Left colon (tissue), 2 donors: ENCODE data around the gene SPINK4. TPM values are rescaled to one million over a fixed set of nuclear protein-coding genes. Genes with fewer than 3 reads are reported as not detected.

ENCODE experiments used
- ATAC-seq: fragments of 200-7000 bp; cut with Tn5 transposase; one replicate; pipeline ENCODE4 v1.9.1; 2020; ENCODE audit warnings: mild to moderate bottlenecking, moderate library complexity
- DNase-seq, 2 donors: peaks; one replicate each; pipeline ENCODE4 v3.0.0-alpha.2; 2020
- intact Hi-C, 2 donors: fragments of 100-400 bp; cut with DNase I in 1 of 2; cut with micrococcal nuclease in 1 of 2; formaldehyde crosslinking; loops; one replicate each; pipeline versions ENCODE4 v1.11.2 to v1.14.0; 2022; cut with DNase I, micrococcal nuclease
- total RNA-seq, 2 donors: library from RNA; stranded (reverse); fragmentation: NEBNext Ultra II Directional; extraction: Animal tissue kit (Norgen Biotek cat#: 25700); gene quantifications; one replicate each; pipeline ENCODE4 v1.2.1, GENCODE V29; 2021
- donor health status: DM: no; HTN: no; CAD: no.
- donor health status: DM: yes; HTN: yes; CAD: no.

SPINK4 gene
- total RNA-seq, 2 donors from 2014 or later, result 13.9 to 146 TPM

DNA sequence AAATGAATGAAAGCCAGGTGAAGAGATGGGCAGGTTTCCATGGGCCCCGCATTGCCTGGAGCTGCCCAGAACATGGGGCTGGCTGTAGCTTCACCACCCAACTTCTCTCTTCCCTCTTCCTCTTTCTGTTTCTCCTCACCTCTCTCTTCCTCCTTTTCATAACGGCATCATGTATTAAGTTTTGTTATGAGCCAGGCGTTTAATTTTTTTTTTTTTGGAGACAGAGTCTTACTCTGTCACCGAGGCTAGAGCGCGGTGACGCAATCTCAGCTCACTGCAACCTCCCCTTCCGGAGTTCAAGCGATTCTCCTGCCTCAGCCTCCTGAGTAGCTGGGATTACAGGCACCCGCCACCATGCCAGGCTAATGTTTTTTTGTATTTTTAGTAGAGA is 13.0 kb upstream of the SPINK4 start:
- intact Hi-C loops, result no loop called here
- ATAC-seq (no peak), DNase-seq (no peak)

DNA sequence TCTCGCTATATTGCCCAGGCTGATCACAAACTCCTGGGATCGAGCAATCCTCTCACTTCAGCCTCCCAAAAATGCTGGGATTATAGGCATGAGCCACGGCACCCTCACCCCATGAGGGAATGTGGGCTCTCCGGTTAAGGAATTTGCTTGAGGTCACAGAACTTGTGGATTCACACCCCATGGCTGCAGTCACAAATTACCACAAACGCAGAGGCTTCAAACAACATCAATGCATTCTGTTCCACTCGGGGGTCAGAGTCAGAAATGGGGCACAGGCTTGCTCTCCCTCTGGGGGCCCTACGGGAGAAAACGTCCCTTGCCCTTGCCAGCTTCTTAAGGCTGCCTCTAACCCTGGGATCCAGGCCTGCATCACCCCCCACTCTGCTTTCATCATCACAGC is 12.2 kb upstream of the SPINK4 start:
- DNase-seq (no peak), ATAC-seq (no peak)
- intact Hi-C loops, result no loop called here

DNA sequence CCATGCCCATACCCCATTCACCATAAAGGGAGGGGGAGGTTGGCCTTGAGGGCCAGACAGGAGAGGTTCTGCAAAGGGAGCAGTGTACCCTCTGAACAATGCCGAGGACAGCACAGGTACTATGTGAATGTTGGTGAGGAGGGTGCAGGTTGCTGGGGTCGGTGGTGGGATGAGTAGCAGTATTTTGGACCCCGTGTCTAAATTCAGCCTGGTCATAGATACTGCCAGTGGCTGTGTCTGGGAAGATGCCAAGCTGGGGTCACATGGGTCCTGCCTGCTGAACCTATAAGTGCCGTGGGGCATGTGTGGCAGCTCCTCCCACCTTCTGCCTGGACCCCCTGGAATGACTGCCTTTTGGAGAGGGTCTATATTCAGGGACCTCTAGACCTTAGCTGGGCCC is 11.4 kb upstream of the SPINK4 start:
- intact Hi-C loops, result no loop called here

DNA sequence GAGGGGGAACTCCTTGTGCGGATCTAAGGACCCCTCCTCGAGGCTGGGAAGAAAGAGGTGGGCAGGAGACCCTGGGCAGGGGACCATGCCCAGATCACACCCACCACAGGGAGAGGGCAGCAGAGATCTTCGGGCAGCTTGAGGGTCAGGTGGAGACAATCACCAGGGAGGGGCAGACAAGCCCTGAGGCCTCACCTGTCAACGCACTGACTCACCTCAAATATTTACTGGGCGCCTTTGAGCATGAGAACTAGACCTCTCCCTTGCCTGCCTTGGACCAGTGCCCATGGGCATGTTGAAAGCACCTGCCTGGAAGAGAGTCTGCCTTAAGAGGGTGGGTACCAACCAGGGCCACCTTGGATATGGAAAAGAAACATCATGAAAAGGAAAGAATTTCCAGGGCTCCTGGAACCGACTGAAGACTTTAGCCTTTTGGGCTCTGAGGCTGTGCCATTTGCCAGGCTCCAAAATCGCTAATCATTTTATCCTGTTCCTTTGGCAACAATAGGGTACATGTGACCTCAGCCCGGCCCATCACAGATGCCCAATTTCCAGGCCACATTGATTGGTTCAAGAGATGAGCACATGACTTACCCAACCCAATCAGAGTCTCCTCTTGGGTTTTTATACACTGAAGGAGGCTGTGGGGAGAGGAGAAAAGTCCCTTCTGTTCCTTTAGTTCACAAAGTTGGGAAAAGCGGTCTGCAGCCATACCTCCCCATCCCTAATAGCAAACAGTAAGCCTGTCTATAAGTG is 10.4 kb upstream of the SPINK4 start:
- intact Hi-C loops, result no loop called here
- ATAC-seq (peak; percentile 81), DNase-seq (peak; percentile 93 to 97)

More for the DNA sequence above, 11.4 kb upstream of the SPINK4 start:
- ATAC-seq (no peak), DNase-seq (no peak)

DNA sequence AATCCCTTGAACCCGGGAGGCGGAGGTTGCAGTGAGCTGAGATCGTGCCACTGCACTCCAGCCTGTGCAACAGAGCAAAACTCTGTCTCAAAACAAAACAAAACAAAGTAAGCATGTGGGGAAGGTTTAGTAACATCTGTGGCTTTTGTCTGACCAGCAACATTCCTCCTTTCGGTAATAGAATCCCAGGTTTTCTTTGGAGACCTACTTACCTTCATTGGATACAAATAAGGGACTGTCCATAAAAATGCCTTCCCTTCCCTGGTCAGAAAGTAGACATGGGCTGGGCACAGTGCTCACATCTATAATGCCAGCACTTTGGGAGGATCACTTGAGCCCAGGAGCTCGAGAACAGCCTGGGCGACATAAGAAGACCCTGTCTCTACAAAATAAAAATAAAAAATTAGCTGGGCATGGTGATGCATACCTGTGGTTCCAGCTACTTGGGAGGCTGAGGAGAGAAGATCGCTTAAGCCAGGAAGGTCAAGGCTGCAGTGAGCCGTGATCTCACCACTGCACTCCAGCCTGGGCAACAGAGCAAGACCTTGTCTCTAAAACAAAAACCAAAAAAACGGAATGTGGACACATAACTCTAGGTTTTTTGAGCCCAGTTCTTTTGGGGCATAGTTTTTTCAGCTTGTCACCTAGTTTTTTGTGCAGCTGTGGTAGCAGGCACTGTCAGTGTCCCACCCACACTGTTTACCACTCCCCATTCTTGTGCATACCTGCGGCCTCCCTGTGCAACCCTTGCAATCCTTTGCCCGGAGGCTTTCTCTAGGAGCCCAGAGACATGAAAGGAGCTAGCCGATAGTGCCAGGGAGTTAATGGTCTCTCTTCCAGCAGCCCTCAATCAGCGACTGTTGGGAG is 9.0 kb upstream of the SPINK4 start:
- ATAC-seq (no peak), DNase-seq (no peak)
- intact Hi-C loops, result no loop called here

DNA sequence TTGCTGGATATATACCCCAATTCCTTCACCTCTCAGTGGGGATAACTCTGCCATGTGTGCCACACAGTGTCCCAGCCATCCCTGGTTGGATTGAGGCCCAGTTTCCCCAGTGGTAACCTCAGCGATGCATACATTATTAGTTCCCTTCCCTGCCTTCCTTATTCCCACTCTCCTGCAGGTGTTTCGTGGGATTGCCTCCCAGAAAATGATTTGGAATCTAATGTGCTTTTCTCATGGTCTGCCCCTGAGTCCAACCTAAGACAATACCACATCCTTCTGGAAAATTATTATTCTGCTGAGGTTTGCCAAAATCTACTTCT is 8.4 kb upstream of the SPINK4 start:
- no peak for ATAC-seq
- no peak for DNase-seq
- intact Hi-C loops, result no loop called here

DNA sequence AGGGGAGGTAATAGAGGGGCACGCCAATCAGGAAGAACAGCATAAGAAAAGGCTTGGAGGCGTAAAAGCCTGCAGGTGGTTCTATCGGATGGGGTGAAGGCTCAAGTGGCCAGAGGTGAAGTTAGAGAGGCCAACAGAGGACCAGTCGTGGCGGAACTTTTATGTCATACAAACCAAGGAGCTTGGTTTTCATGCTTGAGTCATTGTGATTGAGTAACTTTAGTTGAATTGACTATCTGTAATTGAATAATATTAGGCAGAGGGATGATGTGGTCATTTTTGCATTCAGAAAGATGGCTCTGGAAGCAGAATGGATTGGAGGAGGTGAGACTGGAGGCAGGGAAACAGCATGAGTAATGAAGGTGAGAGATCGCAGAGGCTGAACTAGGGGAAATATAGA is 7.2 kb upstream of the SPINK4 start:
- ATAC-seq, result no peak
- intact Hi-C loops, result no loop called here
- no peak for DNase-seq

DNA sequence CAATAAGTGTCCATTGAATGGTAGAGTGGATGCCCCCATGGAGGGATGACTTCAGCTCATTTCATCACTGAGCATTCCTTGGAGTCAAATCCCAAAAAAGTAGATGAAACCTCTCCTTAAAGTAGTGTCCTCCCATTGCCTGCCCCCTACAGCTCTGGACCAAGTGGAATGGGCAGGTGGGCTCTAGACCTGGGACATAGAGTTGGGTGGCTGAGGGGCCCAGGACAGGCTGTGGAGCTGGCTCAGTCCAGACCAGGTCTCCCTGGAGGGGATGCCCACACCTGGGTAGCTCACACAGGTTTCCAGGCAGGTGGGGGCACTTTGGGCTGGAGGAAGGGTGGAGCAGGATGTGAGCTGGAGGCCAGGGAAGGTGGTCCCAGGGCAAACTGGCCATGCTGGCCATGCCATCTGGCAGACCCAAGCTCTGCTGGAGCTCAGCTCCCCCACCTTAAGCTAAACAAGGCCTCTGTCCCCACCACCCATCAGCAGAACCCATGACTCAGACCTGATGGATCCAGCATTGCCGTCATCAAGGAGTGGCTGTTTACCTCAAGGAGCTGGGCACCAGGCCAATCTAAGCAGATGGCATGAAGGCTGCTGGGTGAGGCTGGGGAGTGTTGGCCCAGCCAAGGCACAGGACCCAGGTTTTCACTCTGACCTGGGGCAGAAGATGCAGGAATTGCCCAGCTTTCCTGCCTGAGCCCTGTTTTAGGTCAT is 6.2 kb upstream of the SPINK4 start:
- DNase-seq (peak; percentile 94 to 96), ATAC-seq (peak; percentile 84)
- intact Hi-C loops, result no loop called here

DNA sequence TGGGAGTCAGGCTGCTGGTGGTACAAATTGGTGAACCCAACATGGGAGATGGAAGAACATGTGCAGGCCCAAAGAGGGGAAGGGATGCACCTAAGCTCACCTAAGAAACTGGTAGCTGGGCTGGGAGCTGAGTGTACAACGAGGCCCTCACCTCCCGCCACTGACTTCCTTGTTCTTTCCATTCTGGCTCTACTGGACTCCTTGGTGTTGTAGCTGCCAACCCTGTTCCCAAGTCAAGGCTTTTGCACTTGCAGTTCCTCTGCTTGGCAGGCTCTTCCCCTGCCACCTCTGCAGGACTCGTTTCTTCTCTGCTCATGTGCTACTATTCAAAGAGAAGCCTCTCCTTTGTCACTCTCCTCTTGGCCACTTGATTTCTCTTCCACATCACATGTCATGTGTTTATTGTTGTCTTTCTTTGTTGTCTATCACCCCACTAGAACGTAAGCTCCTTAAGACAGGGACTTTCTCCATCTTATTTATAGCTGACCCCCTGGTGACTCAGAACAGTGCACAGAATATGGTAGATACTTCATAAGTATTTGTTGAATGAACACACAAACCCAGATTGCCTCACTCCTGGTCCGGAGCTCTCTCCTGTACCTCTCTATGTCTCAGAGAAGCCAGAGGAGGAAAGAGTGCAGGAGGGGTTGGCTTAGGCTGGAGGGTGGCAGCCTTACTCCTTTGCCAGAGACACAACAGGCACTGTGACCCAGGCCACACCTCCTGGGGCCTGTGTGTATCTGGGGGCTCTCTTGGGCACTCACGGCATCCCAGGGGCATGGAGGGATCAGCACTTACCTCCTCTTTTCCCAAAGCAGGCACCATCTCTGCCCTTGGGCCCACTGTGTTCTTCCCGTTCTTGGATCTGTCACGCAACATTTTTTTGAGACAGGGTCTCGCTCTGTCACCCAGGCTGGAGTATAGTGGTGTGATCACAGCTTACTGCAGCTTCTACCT is 5.2 kb upstream of the SPINK4 start:
- intact Hi-C loops, result no loop called here
- ATAC-seq (peak; percentile 32), DNase-seq (peak in 1 of 2 donors; percentile 33)

DNA sequence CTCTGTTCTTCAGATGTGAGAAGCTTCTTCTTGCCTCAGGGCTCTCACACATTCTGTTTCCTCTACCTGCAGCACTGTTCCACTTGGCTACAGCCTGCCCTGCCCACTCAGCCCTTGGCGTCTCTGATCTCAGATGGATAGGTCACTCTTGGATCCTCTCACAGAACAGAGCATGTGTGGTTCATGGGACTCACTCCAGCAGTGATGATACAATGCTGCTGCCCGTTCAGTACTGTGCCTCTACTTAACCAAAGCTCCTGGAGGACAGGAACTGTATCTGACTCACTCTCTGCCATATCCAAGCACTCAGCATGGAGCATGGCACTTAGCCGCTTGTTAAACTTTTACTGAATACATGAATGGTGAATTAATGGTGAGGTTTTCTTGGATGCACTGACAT is 3.4 kb upstream of the SPINK4 start:
- DNase-seq (no peak), ATAC-seq (no peak)
- intact Hi-C loops, result no loop called here

DNA sequence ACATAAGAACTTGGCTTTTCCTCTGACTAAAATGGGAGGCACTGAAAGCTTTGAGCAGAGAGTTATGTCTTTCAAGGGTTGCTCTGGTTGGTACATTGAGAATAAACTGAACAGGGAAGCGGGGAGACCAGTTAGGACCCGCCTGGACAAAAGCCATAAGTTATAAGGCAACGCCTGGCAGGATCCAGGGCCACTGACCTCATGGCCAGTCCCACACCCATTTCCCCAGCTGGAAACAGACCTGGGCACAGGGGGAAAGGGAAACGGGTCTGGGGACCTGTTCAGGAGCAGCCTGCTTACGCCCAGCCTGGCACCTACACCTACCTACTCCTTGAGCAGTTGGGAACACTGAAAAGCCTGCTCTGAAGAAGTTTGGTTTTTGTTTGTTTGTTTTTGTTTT is 1.3 kb downstream of the SPINK4 start:
- DNase-seq, result peak in 1 of 2 donors; percentile 39

DNA sequence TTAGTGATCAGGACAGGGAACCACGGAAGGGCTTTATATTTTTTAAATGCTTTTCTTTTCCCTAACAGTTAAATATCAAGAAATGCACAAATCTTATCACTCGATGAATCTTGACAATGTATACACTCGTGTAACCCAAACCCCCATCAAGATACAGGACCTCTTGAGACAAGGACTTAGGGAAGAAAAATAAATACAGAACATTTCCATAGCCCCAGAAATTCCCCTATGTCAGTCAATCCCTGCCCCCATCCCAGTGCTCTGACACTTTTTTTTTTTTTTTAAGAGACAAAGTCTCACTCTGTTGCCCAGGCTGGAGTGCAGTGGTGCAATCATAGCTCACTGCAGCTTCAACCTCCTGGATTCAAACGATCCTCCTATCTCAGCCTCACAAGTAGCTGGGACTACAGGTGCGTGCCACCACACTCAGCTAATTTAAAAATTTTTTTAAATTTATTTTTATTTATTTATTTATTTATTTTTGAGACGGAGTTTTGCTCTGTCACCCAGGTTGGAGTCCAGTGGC is 2.7 kb downstream of the SPINK4 start:
- ATAC-seq (no peak), DNase-seq (no peak)
- intact Hi-C loops, result no loop called here

More for the DNA sequence above, 1.3 kb downstream of the SPINK4 start:
- peak; percentile 74 for ATAC-seq
- intact Hi-C loops, result no loop called here

DNA sequence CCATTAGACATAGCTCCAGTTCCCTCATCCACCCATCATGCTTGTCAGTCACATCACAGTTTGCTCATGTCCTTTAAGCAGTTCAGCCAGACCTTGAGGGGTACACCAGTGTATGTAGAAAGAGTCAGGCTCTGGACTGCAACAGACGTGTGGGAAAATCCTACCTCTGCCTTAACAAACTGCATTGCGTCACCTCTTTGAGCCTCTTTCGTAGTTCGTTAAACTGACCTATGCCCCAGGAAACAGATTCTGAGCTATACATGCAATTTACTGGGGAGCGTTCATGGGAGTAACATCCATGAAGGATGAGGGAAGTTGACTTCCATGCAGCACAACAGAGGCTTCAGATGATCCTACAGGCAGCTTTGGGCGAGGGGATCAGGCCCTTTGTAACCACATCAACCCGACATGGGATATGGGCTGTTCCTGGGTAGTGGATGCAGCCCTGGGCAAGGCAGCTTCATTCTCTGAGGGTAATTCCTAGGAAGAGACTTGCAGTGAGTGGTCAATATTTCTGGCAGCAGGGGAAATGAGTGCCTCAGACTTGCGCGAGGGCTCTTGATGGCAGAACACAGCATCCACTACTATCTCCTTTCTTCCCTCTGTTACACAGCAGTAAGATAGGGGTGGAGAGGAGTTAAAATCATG is 4.3 kb downstream of the SPINK4 start:
- DNase-seq (no peak), ATAC-seq (peak; percentile 74)
- intact Hi-C loops, result no loop called here

DNA sequence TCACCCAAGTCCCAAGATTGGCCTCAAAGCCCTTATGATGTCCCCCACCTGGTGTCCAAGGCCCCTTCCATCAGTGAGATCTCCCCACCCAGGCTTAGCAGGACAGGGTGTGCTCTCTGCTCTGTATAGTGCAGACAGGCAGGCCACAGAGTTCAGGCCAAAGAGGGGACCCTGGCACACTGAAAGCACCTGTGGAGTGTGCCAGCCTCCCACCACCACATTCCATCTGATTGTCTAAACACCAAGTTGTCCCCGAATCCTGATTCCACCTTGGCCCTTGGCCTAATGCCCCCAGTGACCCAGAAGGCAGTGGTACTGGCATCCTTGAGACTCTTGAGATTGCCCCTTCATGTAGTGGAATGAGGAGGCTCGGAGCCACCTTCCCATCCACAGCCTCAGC is 5.4 kb downstream of the SPINK4 start:
- DNase-seq (no peak), ATAC-seq (no peak)
- intact Hi-C loops, result no loop called here

DNA sequence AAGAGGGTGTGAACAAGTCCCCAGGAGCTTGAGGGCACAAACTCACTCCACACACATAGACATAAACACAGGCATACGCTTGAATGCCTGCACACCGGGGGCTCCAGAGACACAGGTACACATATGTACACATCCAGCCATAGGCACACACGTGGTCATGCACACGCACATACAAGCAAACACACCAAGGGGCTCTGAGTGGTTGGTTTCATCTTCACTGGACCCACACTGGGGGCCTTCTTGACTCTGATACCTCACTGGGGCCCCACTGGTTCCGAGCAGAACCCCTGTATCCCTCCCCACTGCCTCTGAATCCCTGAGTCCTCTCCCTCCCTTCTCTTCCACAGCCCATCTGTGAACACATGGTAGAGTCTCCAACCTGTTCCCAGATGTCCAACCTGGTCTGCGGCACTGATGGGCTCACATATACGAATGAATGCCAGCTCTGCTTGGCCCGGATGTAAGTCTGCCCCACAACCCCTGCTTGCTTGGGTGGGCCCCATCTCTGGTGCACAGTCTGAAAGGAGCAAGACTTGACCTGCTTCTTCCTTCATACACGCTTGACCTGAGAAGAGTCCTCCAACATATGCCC is 6.4 kb downstream of the SPINK4 start:
- DNase-seq, result no peak

DNA sequence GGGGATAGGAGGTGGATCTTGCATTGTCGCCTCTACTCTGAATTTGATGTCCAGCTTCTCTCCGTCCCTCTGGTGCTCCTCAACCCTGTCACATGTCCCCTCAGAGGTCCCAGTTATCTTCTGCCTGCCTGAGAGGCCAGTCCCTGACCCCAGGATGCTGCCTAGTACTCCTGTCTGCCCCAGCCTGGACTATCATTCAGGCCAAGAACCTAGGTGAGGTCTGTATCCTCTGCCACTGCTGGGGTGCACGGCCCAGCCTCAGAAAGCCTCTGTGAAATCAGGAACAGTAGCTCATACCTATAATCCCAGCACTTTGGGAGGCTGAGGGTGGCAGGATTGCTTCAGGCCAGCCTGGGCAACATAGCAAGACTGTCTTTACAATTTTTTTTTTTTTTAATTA is 8.6 kb downstream of the SPINK4 start:
- no peak for DNase-seq
- ATAC-seq, result no peak
- intact Hi-C loops, result no loop called here

More for the DNA sequence above, 6.4 kb downstream of the SPINK4 start:
- intact Hi-C loops, result no loop called here
- ATAC-seq, result no peak

DNA sequence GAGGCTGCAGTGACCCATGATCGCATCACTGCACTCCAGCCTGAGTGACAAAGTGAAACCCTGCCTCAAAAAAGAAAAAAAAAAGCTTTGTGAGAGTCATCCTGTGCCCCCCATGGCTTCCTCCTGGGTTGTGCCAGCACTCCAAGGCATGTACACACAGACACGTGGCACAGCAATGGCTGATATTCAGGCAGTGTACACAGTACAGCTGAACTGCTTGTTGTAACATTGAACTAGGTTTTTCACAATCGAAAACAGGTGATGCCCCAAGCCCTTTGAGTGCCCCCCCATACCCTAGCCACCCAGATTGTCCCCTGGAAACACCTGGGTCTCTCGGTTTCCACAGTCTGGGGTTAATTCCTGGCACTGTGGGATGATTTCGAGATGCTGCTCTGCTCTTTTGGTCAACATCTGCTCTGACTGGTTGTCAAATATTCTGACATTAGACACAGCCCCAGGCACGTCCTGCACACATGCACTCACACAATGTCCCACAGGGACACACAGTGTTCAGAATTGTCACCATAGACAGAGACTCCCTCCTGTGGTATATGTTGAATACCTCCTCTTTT is 9.2 kb downstream of the SPINK4 start:
- intact Hi-C loops, result no loop called here
- ATAC-seq (peak; percentile 11), DNase-seq (no peak)
